GM23338 (cell line): ENCODE results near the gene LRBA. TPM values are rescaled to one million over a fixed set of nuclear protein-coding genes. Genes with fewer than 3 reads are reported as not detected.

Source experiments
- ATAC-seq: fragments of 200-7000 bp; cut with Tn5 transposase; 3 replicates; pipeline ENCODE4 v1.9.1; 2020
- DNase-seq: peaks from one replicate; pipeline ENCODE4 v3.0.0-alpha.2; 2015; ENCODE audit warnings: low spot score
- H2AFZ ChIP-seq: fragments of 200-600 bp; sonication (generic); 2 replicates; pipeline ENCODE4 v1.8.0; 2016; ENCODE audit warnings: antibody characterized with exemption, mild to moderate bottlenecking, moderate library complexity
- H3F3A ChIP-seq: fragments of 200-600 bp; sonication (generic); replicated peaks from 2 replicates; pipeline ENCODE4 v1.8.0; 2017; ENCODE audit warnings: antibody characterized with exemption, mixed run types, low read depth
- H3K27ac ChIP-seq: fragments of 200-600 bp; sonication (generic); 2 replicates; pipeline ENCODE4 v1.6.1; 2016; ENCODE audit warnings: low read depth
- H3K27me3 ChIP-seq: fragments of 200-600 bp; sonication (generic); 2 replicates; pipeline ENCODE4 v1.8.0; 2016; ENCODE audit warnings: mild to moderate bottlenecking, mixed run types, moderate library complexity; ENCODE audit not compliant: insufficient read depth
- H3K36me3 ChIP-seq: fragments of 200-600 bp; sonication (generic); 2 replicates; pipeline ENCODE4 v1.8.0; 2016; ENCODE audit warnings: mild to moderate bottlenecking; ENCODE audit not compliant: insufficient read depth
- H3K4me1 ChIP-seq: fragments of 200-600 bp; sonication (generic); 2 replicates; pipeline ENCODE4 v1.8.0; 2016; ENCODE audit warnings: mild to moderate bottlenecking, moderate library complexity; ENCODE audit not compliant: insufficient read depth
- H3K4me2 ChIP-seq: fragments of 200-600 bp; sonication (generic); 2 replicates; pipeline ENCODE4 v1.7.1; 2017; ENCODE audit warnings: mixed run types
- H3K4me3 ChIP-seq: fragments of 200-600 bp; sonication (generic); 2 replicates; pipeline ENCODE4 v1.6.1; 2016; ENCODE audit warnings: mixed run types
- H3K79me2 ChIP-seq: fragments of 200-600 bp; sonication (generic); replicated peaks from 2 replicates; pipeline ENCODE4 v1.8.0; 2017; ENCODE audit warnings: mild to moderate bottlenecking; ENCODE audit not compliant: insufficient read depth
- H3K9me2 ChIP-seq: fragments of 200-600 bp; sonication (generic); 2 replicates; pipeline ENCODE4 v1.8.0; 2017; ENCODE audit not compliant: insufficient read depth
- H4K20me1 ChIP-seq: fragments of 200-600 bp; sonication (generic); replicated peaks from 2 replicates; pipeline ENCODE4 v1.8.0; 2017; ENCODE audit warnings: mild to moderate bottlenecking; ENCODE audit not compliant: insufficient read depth
- H3K27ac Mint-ChIP-seq: 2 replicates; pipeline ENCODE4 v1.8.0; 2020; ENCODE audit warnings: inconsistent platforms, mild to moderate bottlenecking, moderate library complexity, mixed read lengths
- H3K27me3 Mint-ChIP-seq: 3 replicates; pipeline ENCODE4 v1.8.0; 2022; ENCODE audit warnings: low read depth, mild to moderate bottlenecking, moderate library complexity, mixed read lengths, inconsistent platforms; ENCODE audit not compliant: insufficient read depth, poor library complexity
- H3K36me3 Mint-ChIP-seq: 3 replicates; pipeline ENCODE4 v1.8.0; 2021; ENCODE audit warnings: low read depth, mild to moderate bottlenecking, inconsistent platforms, moderate library complexity, mixed read lengths
- H3K4me1 Mint-ChIP-seq: 3 replicates; pipeline ENCODE4 v1.8.0; 2020; ENCODE audit warnings: mild to moderate bottlenecking, inconsistent platforms, mixed read lengths
- H3K4me3 Mint-ChIP-seq: 3 replicates; pipeline ENCODE4 v1.8.0; 2021; ENCODE audit warnings: moderate library complexity, mild to moderate bottlenecking, inconsistent platforms, mixed read lengths
- H3K9me3 Mint-ChIP-seq: 3 replicates; pipeline ENCODE4 v1.8.0; 2020; ENCODE audit warnings: moderate library complexity, mild to moderate bottlenecking, inconsistent platforms, mixed read lengths
- CREB1 ChIP-seq: fragments of 250-450 bp; sonication (Bioruptor Pico); IDR thresholded peaks from 2 replicates; pipeline ENCODE4 v1.5.0; 2020; ENCODE audit warnings: low read depth, mild to moderate bottlenecking, moderate library complexity
- EZH2 ChIP-seq: fragments of 200-600 bp; sonication (generic); IDR thresholded peaks from one replicate; pipeline ENCODE4 v1.8.0; 2017; ENCODE audit warnings: antibody characterized with exemption, mild to moderate bottlenecking, low read depth; ENCODE audit not compliant: unreplicated experiment
- EZH2phosphoT487 ChIP-seq: fragments of 200-600 bp; sonication (generic); IDR thresholded peaks from one replicate; pipeline ENCODE4 v1.8.1; 2018; ENCODE audit warnings: antibody characterized with exemption; ENCODE audit not compliant: unreplicated experiment
- JUNB ChIP-seq: IDR thresholded peaks from one replicate; pipeline ENCODE4 v1.6.1; 2016; ENCODE audit warnings: antibody characterized with exemption; ENCODE audit not compliant: unreplicated experiment
- NANOG ChIP-seq: IDR thresholded peaks from 2 replicates; pipeline ENCODE4 v1.6.1; 2016; ENCODE audit warnings: antibody characterized with exemption, borderline replicate concordance
- POLR2AphosphoS5 ChIP-seq: IDR thresholded peaks from 2 replicates; pipeline ENCODE4 v1.6.1; 2016; ENCODE audit warnings: antibody characterized with exemption, low read depth
- STAT1 ChIP-seq: IDR thresholded peaks from one replicate; pipeline ENCODE4 v1.6.1; 2016; ENCODE audit warnings: antibody characterized with exemption; ENCODE audit not compliant: unreplicated experiment
- ZNF114 ChIP-seq: fragments of 250-450 bp; sonication (Bioruptor Pico); IDR thresholded peaks from 2 replicates; pipeline ENCODE4 v1.5.0; 2020; ENCODE audit warnings: mild to moderate bottlenecking, moderate library complexity
- ZNF331 ChIP-seq: fragments of 250-450 bp; sonication (Bioruptor Pico); IDR thresholded peaks from 2 replicates; pipeline ENCODE4 v1.5.0; 2020; ENCODE audit warnings: low read depth, mild to moderate bottlenecking, moderate library complexity
- polyA plus RNA-seq: library from polyadenylated mRNA; unstranded; fragments of >200 nt; fragmentation: Nextera tagmentation; extraction: Ambion mirVana; gene quantifications from 2 replicates; pipeline ENCODE4 v1.2.1, GENCODE V29; 2016
- total RNA-seq: library from RNA; depleted of rRNA; stranded (reverse); fragments of >200 nt; shearing (Covaris generic); gene quantifications from 2 replicates; pipeline ENCODE4 v1.2.3, GENCODE V29; 2014
- TF ChIP-seq, protein P1 (sequence below): fragments of 250-450 bp; sonication (Bioruptor Pico); IDR thresholded peaks from 2 replicates; pipeline ENCODE4 v1.5.0; 2020; ENCODE audit warnings: mild to moderate bottlenecking, moderate library complexity
- TF ChIP-seq, protein P2 (sequence below): IDR thresholded peaks from 2 replicates; pipeline ENCODE4 v1.6.1; 2016; ENCODE audit warnings: antibody characterized with exemption
- TF ChIP-seq, protein P3 (sequence below): IDR thresholded peaks from one replicate; pipeline ENCODE4 v1.6.1; 2018; ENCODE audit warnings: antibody characterized with exemption; ENCODE audit not compliant: unreplicated experiment
- TF ChIP-seq, protein P4 (sequence below), 2 experiments: fragments of 200-600 bp in 1 of 2; sonication (generic) in 1 of 2; conservative IDR thresholded peaks; 2 replicates each; pipeline versions ENCODE4 v1.5.1 to v1.6.1; 2016 to 2017; ENCODE audit warnings: antibody characterized with exemption in 2 of 2, low read depth in 2 of 2, mild to moderate bottlenecking in 2 of 2, moderate library complexity in 1 of 2

The LRBA gene
- total and polyA plus RNA-seq, 2 experiments from 2014 or later, result 23.3 to 126 TPM

DNA sequence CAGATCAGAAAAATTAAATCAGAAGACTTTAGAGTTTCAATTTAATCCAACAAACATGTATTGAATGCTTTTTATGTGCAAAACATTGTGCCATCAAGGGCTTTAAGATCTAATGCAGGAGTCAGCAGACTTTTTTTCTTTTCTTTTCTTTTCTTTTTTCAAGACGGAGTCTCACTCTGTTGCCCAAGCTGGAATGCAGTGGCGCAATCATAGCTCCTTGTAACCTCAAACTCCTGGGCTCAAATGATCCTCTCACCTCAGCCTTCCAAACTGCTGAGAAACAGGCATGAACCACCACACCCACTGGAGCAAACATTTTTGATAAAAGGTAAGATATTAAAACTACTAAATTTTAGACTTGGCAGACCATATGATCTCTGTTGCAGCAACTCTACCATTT lies 24.6 kb upstream of the LRBA start:
- Mint-ChIP-seq H3K27ac (no peak overlapping the region), H3K4me1 (peaks cover 6% of the 10 kb centered on the region), H3K36me3 (peaks cover 31% of the 10 kb centered on the region), H3K9me3 (no peaks in the 10 kb centered on the region), H3K4me3 (no peak overlapping the region), H3K27me3 (peaks cover 4% of the 10 kb centered on the region)
- H3K79me2 ChIP-seq, result peaks cover 24% of the 10 kb centered on the region
- no peak overlapping the region for H3K4me3 ChIP-seq
- no peaks in the 10 kb centered on the region for H3K9me2 ChIP-seq
- H3F3A ChIP-seq, result no peaks in the 10 kb centered on the region
- DNase-seq (no peak), ATAC-seq (no peak)
- TF ChIP-seq JUNB (no peak), EZH2phosphoT487 (no peak), ZNF331 (CRISPR knock-in tag) (no peak), STAT1 (no peak), EZH2 (no peak), NANOG (no peak), POLR2AphosphoS5 (no peak), ZNF114 (CRISPR knock-in tag) (no peak), CREB1 (CRISPR knock-in tag) (no peak)
- TF ChIP-seq, protein P1, sequence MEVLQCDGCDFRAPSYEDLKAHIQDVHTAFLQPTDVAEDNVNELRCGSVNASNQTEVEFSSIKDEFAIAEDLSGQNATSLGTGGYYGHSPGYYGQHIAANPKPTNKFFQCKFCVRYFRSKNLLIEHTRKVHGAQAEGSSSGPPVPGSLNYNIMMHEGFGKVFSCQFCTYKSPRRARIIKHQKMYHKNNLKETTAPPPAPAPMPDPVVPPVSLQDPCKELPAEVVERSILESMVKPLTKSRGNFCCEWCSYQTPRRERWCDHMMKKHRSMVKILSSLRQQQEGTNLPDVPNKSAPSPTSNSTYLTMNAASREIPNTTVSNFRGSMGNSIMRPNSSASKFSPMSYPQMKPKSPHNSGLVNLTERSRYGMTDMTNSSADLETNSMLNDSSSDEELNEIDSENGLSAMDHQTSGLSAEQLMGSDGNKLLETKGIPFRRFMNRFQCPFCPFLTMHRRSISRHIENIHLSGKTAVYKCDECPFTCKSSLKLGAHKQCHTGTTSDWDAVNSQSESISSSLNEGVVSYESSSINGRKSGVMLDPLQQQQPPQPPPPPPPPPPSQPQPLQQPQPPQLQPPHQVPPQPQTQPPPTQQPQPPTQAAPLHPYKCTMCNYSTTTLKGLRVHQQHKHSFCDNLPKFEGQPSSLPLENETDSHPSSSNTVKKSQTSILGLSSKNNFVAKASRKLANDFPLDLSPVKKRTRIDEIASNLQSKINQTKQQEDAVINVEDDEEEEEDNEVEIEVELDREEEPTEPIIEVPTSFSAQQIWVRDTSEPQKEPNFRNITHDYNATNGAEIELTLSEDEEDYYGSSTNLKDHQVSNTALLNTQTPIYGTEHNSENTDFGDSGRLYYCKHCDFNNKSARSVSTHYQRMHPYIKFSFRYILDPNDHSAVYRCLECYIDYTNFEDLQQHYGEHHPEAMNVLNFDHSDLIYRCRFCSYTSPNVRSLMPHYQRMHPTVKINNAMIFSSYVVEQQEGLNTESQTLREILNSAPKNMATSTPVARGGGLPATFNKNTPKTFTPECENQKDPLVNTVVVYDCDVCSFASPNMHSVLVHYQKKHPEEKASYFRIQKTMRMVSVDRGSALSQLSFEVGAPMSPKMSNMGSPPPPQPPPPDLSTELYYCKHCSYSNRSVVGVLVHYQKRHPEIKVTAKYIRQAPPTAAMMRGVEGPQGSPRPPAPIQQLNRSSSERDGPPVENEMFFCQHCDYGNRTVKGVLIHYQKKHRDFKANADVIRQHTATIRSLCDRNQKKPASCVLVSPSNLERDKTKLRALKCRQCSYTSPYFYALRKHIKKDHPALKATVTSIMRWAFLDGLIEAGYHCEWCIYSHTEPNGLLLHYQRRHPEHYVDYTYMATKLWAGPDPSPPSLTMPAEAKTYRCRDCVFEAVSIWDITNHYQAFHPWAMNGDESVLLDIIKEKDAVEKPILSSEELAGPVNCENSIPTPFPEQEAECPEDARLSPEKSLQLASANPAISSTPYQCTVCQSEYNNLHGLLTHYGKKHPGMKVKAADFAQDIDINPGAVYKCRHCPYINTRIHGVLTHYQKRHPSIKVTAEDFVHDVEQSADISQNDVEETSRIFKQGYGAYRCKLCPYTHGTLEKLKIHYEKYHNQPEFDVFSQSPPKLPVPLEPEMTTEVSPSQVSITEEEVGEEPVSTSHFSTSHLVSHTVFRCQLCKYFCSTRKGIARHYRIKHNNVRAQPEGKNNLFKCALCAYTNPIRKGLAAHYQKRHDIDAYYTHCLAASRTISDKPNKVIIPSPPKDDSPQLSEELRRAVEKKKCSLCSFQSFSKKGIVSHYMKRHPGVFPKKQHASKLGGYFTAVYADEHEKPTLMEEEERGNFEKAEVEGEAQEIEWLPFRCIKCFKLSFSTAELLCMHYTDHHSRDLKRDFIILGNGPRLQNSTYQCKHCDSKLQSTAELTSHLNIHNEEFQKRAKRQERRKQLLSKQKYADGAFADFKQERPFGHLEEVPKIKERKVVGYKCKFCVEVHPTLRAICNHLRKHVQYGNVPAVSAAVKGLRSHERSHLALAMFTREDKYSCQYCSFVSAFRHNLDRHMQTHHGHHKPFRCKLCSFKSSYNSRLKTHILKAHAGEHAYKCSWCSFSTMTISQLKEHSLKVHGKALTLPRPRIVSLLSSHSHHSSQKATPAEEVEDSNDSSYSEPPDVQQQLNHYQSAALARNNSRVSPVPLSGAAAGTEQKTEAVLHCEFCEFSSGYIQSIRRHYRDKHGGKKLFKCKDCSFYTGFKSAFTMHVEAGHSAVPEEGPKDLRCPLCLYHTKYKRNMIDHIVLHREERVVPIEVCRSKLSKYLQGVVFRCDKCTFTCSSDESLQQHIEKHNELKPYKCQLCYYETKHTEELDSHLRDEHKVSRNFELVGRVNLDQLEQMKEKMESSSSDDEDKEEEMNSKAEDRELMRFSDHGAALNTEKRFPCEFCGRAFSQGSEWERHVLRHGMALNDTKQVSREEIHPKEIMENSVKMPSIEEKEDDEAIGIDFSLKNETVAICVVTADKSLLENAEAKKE (CRISPR knock-in tag), result no peak
- TF ChIP-seq, protein P2, sequence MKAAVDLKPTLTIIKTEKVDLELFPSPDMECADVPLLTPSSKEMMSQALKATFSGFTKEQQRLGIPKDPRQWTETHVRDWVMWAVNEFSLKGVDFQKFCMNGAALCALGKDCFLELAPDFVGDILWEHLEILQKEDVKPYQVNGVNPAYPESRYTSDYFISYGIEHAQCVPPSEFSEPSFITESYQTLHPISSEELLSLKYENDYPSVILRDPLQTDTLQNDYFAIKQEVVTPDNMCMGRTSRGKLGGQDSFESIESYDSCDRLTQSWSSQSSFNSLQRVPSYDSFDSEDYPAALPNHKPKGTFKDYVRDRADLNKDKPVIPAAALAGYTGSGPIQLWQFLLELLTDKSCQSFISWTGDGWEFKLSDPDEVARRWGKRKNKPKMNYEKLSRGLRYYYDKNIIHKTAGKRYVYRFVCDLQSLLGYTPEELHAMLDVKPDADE, result no peak
- TF ChIP-seq, protein P3, sequence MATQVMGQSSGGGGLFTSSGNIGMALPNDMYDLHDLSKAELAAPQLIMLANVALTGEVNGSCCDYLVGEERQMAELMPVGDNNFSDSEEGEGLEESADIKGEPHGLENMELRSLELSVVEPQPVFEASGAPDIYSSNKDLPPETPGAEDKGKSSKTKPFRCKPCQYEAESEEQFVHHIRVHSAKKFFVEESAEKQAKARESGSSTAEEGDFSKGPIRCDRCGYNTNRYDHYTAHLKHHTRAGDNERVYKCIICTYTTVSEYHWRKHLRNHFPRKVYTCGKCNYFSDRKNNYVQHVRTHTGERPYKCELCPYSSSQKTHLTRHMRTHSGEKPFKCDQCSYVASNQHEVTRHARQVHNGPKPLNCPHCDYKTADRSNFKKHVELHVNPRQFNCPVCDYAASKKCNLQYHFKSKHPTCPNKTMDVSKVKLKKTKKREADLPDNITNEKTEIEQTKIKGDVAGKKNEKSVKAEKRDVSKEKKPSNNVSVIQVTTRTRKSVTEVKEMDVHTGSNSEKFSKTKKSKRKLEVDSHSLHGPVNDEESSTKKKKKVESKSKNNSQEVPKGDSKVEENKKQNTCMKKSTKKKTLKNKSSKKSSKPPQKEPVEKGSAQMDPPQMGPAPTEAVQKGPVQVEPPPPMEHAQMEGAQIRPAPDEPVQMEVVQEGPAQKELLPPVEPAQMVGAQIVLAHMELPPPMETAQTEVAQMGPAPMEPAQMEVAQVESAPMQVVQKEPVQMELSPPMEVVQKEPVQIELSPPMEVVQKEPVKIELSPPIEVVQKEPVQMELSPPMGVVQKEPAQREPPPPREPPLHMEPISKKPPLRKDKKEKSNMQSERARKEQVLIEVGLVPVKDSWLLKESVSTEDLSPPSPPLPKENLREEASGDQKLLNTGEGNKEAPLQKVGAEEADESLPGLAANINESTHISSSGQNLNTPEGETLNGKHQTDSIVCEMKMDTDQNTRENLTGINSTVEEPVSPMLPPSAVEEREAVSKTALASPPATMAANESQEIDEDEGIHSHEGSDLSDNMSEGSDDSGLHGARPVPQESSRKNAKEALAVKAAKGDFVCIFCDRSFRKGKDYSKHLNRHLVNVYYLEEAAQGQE, result no peak
- TF ChIP-seq, protein P4, sequence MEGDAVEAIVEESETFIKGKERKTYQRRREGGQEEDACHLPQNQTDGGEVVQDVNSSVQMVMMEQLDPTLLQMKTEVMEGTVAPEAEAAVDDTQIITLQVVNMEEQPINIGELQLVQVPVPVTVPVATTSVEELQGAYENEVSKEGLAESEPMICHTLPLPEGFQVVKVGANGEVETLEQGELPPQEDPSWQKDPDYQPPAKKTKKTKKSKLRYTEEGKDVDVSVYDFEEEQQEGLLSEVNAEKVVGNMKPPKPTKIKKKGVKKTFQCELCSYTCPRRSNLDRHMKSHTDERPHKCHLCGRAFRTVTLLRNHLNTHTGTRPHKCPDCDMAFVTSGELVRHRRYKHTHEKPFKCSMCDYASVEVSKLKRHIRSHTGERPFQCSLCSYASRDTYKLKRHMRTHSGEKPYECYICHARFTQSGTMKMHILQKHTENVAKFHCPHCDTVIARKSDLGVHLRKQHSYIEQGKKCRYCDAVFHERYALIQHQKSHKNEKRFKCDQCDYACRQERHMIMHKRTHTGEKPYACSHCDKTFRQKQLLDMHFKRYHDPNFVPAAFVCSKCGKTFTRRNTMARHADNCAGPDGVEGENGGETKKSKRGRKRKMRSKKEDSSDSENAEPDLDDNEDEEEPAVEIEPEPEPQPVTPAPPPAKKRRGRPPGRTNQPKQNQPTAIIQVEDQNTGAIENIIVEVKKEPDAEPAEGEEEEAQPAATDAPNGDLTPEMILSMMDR (conservative IDR thresholded peaks at IDR 0.05; ENCODE audit: low read depth in 2 of 2), result no peak
- H3K36me3 ChIP-seq, result no peaks in the 10 kb centered on the region
- no peak overlapping the region for H3K27ac ChIP-seq
- no peaks in the 10 kb centered on the region for H4K20me1 ChIP-seq
- peaks cover 12% of the 10 kb centered on the region for H3K4me1 ChIP-seq
- no peaks in the 10 kb centered on the region for H3K27me3 ChIP-seq
- H3K4me2 ChIP-seq, result no peak overlapping the region
- H2AFZ ChIP-seq, result no peak overlapping the region
